GM10248 (cell line): Measurements from ENCODE around the gene BANF2.

ENCODE experiments used
- CTCF ChIA-PET: fragments of 300-600 bp; sonication (Branson Sonifier 250); formaldehyde crosslinking; extraction: SDS; loops from one replicate; lab custom pipeline; 2021; ENCODE audit warnings: antibody characterized with exemption; lab: Yijun Ruan, JAX
- POLR2A ChIA-PET: fragments of 350-650 bp; sonication (Branson Sonifier 250); formaldehyde crosslinking; extraction: SDS; loops from one replicate; lab custom pipeline; 2020; ENCODE audit warnings: antibody characterized with exemption; lab: Yijun Ruan, JAX
- DNase-seq: peaks from one replicate; pipeline ENCODE4 v3.0.0; 2012; ENCODE audit errors: extremely low spot score
- CTCF ChIP-seq: IDR thresholded peaks from 2 replicates; pipeline ENCODE4 v1.5.1; 2012; ENCODE audit warnings: mild to moderate bottlenecking, low read depth; ENCODE audit errors: extremely low read depth, missing control alignments, control extremely low read depth

The BANF2 gene

GRCh38 chr20:17722493-17723300 is 22.9 kb downstream of the BANF2 start:
- ChIA-PET CTCF (interaction anchor here (1.0 kb wide), 1 partner anchor 9 kb away, joined by 3 read pairs; no protein-coding TSS in a partner anchor), POLR2A (no interaction called here)
- TF ChIP-seq CTCF: no peak
- no peak for DNase-seq

- ChIA-PET POLR2A (no interaction called here), CTCF (interaction anchor here (1.0 kb wide), 1 partner anchor 9 kb away, joined by 3 read pairs; no protein-coding TSS in a partner anchor)
- no peak for TF ChIP-seq CTCF
- DNase-seq: no peak
Measured at GRCh38 chr20:17723301-17723691, 23.5 kb downstream of the BANF2 start.

GRCh38 chr20:17725094-17725835 is 25.5 kb downstream of the BANF2 start:
- POLR2A ChIA-PET: no interaction called here
- CTCF ChIA-PET: interaction anchor here (1.6 to 1.7 kb wide), 2 partner anchors 19 to 43 kb away, joined by 5 to 7 read pairs; partner anchors contain the start of gene RRBP1
- no peak for DNase-seq
- TF ChIP-seq CTCF: no peak

GRCh38 chr20:17726902-17727301 is 27.1 kb downstream of the BANF2 start:
- DNase-seq: no peak
- ChIA-PET CTCF (interaction anchor here (1.3 kb wide), 1 partner anchor 171 kb away, joined by 3 read pairs; no protein-coding TSS in a partner anchor), POLR2A (no interaction called here)
- no peak for TF ChIP-seq CTCF

- DNase-seq: no peak
- POLR2A ChIA-PET: no interaction called here
- CTCF ChIA-PET: interaction anchor here (1.3 kb wide), 1 partner anchor 170 kb away, joined by 3 read pairs; no protein-coding TSS in a partner anchor
- no peak for TF ChIP-seq CTCF
Measured at GRCh38 chr20:17727351-17727750, 27.6 kb downstream of the BANF2 start.

- TF ChIP-seq CTCF: no peak
- CTCF ChIA-PET: interaction anchor here (0.8 to 1.3 kb wide), 3 partner anchors 11 to 170 kb away, joined by 3 read pairs; no protein-coding TSS in a partner anchor
- POLR2A ChIA-PET: no interaction called here
- DNase-seq: no peak
Measured at GRCh38 chr20:17728074-17728473, 28.3 kb downstream of the BANF2 start.
